Fibroblast of lung (primary cell): ENCODE results near the gene DEFB125. TPM values are rescaled to one million over a fixed set of nuclear protein-coding genes. Genes with fewer than 3 reads are reported as not detected.
"Not testable (repeated sequence)": the region's sequence is repeated elsewhere in the genome, so short reads cannot be mapped to it uniquely, and the experiment has no call there.

Source experiments
- DNase-seq, 2 donors: peaks; one replicate each; pipeline versions ENCODE4 v3.0.0 to v3.0.0-alpha.2; 2010; ENCODE audit warnings: low read depth in 2 of 2
- H2AFZ ChIP-seq: 2 replicates; pipeline ENCODE4 v1.5.1; 2012; ENCODE audit warnings: low read length, control low read depth, inconsistent platforms
- H3K27ac ChIP-seq: 2 replicates; pipeline ENCODE4 v1.5.1; 2011; ENCODE audit warnings: low read length, control low read depth; ENCODE audit not compliant: insufficient read depth
- H3K27me3 ChIP-seq: 2 replicates; pipeline ENCODE4 v1.5.1; 2011; ENCODE audit warnings: mild to moderate bottlenecking, low read length; ENCODE audit not compliant: control insufficient read depth, insufficient read depth
- H3K36me3 ChIP-seq: 2 replicates; pipeline ENCODE4 v1.5.1; 2011; ENCODE audit warnings: low read length; ENCODE audit not compliant: control insufficient read depth, insufficient read depth
- H3K4me1 ChIP-seq: 2 replicates; pipeline ENCODE4 v1.5.1; 2011; ENCODE audit warnings: low read length; ENCODE audit not compliant: control insufficient read depth, insufficient read depth; ENCODE audit errors: extremely low read depth
- H3K4me2 ChIP-seq: 2 replicates; pipeline ENCODE4 v1.5.1; 2011; ENCODE audit warnings: low read length, control low read depth; ENCODE audit not compliant: insufficient read depth; ENCODE audit errors: extremely low read depth
- H3K4me3 ChIP-seq, 4 experiments: fragments of 200-600 bp in 1 of 4; sonication (generic) in 1 of 4; replicated peaks in 1 of 4; 2 replicates each; pipeline ENCODE4 v1.5.1; 2011 to 2016; ENCODE audit warnings: low read length in 4 of 4, low read depth in 3 of 4, mild to moderate bottlenecking in 3 of 4, control low read depth in 2 of 4, inconsistent platforms in 1 of 4, mixed read lengths in 1 of 4; ENCODE audit not compliant: insufficient read depth in 1 of 4; ENCODE audit errors: control extremely low read depth in 1 of 4
- H3K79me2 ChIP-seq: 2 replicates; pipeline ENCODE4 v1.5.1; 2012; ENCODE audit warnings: mild to moderate bottlenecking, low read length, inconsistent platforms; ENCODE audit not compliant: control insufficient read depth, insufficient read depth
- H3K9ac ChIP-seq: 2 replicates; pipeline ENCODE4 v1.5.1; 2011; ENCODE audit warnings: mild to moderate bottlenecking, low read length, control low read depth; ENCODE audit not compliant: insufficient read depth
- H3K9me3 ChIP-seq: 2 replicates; pipeline ENCODE4 v1.5.1; 2012; ENCODE audit warnings: low read depth, low read length; ENCODE audit not compliant: control insufficient read depth, insufficient read depth
- H4K20me1 ChIP-seq: 2 replicates; pipeline ENCODE4 v1.5.1; 2011; ENCODE audit warnings: low read length; ENCODE audit not compliant: control insufficient read depth, insufficient read depth; ENCODE audit errors: extremely low read depth
- CTCF ChIP-seq, 2 donors: IDR thresholded peaks in 1 of 2; conservative IDR thresholded peaks in 1 of 2; 1 replicate in 1 of 2; 2 replicates in 1 of 2; pipeline ENCODE4 v1.5.1; 2011 to 2012; ENCODE audit warnings: low read length in 2 of 2, control low read depth in 1 of 2, inconsistent platforms in 1 of 2, low read depth in 1 of 2, mild to moderate bottlenecking in 1 of 2
- EZH2 ChIP-seq: IDR thresholded peaks from 2 replicates; pipeline ENCODE4 v1.5.1; 2012; ENCODE audit warnings: low read length, control low read depth, mild to moderate bottlenecking; ENCODE audit errors: missing control alignments
- polyA plus RNA-seq, 2 donors: library from polyadenylated mRNA; depleted of rRNA in 1 of 2; stranded (reverse) in 1 of 2; unstranded in 1 of 2; fragments of >200 nt; gene quantifications; 2 replicates each; pipeline ENCODE4 v1.2.1, GENCODE V29; 2011 to 2012; ENCODE audit warnings: missing spikeins in 1 of 2
- total RNA-seq: library from RNA; depleted of rRNA; stranded (reverse); fragments of >200 nt; gene quantifications from 2 replicates; pipeline ENCODE4 v1.2.1, GENCODE V29; 2014

Gene DEFB125
- total and polyA plus RNA-seq, 2 donors (not counting 1 experiment from before 2014, with no cell fraction given): not detected

- H3K79me2 ChIP-seq: no peaks in the 10 kb centered on the region
- no peaks in the 10 kb centered on the region for H3K9me3 ChIP-seq
- H3K4me1 ChIP-seq: no peaks in the 10 kb centered on the region
- no peak for DNase-seq
- no peak overlapping the region for H3K4me2 ChIP-seq
- TF ChIP-seq CTCF (conservative IDR thresholded peaks at IDR 0.05 in 1 of 2, IDR thresholded peaks at IDR 0.05 in 1 of 2; ENCODE audit: low read depth in 1 of 2, low read length in 2 of 2) (no peak), EZH2 (no peak)
- no peaks in the 10 kb centered on the region for H3K36me3 ChIP-seq
- H2AFZ ChIP-seq: no peak overlapping the region
- H3K4me3 ChIP-seq: no peak overlapping the region
- H3K27me3 ChIP-seq: no peaks in the 10 kb centered on the region
- H3K27ac ChIP-seq: no peak overlapping the region
- H4K20me1 ChIP-seq: no peaks in the 10 kb centered on the region
- no peak overlapping the region for H3K9ac ChIP-seq
Observed at GRCh38 chr20:95215-95614, 7.7 kb downstream of the DEFB125 start.

GRCh38 chr20:97691-98090 lies 10.2 kb downstream of the DEFB125 start:
- H3K4me3 ChIP-seq: not testable (repeated sequence)

GRCh38 chr20:101975-102374 lies 14.5 kb downstream of the DEFB125 start:
- no peaks in the 10 kb centered on the region for H4K20me1 ChIP-seq
- no peaks in the 10 kb centered on the region for H3K9me3 ChIP-seq
- H3K27me3 ChIP-seq: no peaks in the 10 kb centered on the region
- no peak for DNase-seq
- no peak overlapping the region for H3K9ac ChIP-seq
- no peak overlapping the region for H3K4me3 ChIP-seq
- no peak overlapping the region for H2AFZ ChIP-seq
- no peak overlapping the region for H3K27ac ChIP-seq
- no peaks in the 10 kb centered on the region for H3K4me1 ChIP-seq
- no peaks in the 10 kb centered on the region for H3K79me2 ChIP-seq
- no peak for TF ChIP-seq CTCF (conservative IDR thresholded peaks at IDR 0.05 in 1 of 2, IDR thresholded peaks at IDR 0.05 in 1 of 2; ENCODE audit: low read depth in 1 of 2, low read length in 2 of 2)
- TF ChIP-seq EZH2: no peak
- H3K4me2 ChIP-seq: no peak overlapping the region
- no peaks in the 10 kb centered on the region for H3K36me3 ChIP-seq

More at GRCh38 chr20:97691-98090, 10.2 kb downstream of the DEFB125 start:
- H2AFZ ChIP-seq, H3K79me2 ChIP-seq, H3K4me2 ChIP-seq, H4K20me1 ChIP-seq, H3K4me1 ChIP-seq, H3K27me3 ChIP-seq, H3K9ac ChIP-seq, H3K36me3 ChIP-seq, DNase-seq, H3K9me3 ChIP-seq, H3K27ac ChIP-seq: not testable (repeated sequence)
